GM12872 (cell line): ENCODE results near the gene AMMECR1.

Source experiments
- CTCF ChIP-seq: IDR thresholded peaks from 3 replicates; pipeline ENCODE4 v1.5.1; 2011; ENCODE audit warnings: low read depth, mild to moderate bottlenecking, low read length, moderate library complexity; ENCODE audit not compliant: insufficient read depth

Gene AMMECR1

GRCh38 chrX:110276778-110277177 is 41.1 kb downstream of the AMMECR1 start:
- no peak for TF ChIP-seq CTCF

GRCh38 chrX:110268886-110269285 is 49.0 kb downstream of the AMMECR1 start:
- TF ChIP-seq CTCF = no peak

- TF ChIP-seq CTCF = no peak
These were observed 49.5 kb downstream of the AMMECR1 start for GRCh38 chrX:110268395-110268794.

- no peak for TF ChIP-seq CTCF
These were observed 50.0 kb downstream of the AMMECR1 start for GRCh38 chrX:110267874-110268273.

GRCh38 chrX:110265661-110266060 is 52.2 kb downstream of the AMMECR1 start:
- no peak for TF ChIP-seq CTCF

- no peak for TF ChIP-seq CTCF
These were observed 58.8 kb downstream of the AMMECR1 start for GRCh38 chrX:110259117-110259516.

- TF ChIP-seq CTCF = no peak
These were observed 59.3 kb downstream of the AMMECR1 start for GRCh38 chrX:110258552-110258951.

GRCh38 chrX:110257889-110258288 is 60.0 kb downstream of the AMMECR1 start:
- TF ChIP-seq CTCF = no peak
